ENCODE data around the gene MYG1.

Gene MYG1

GRCh38 chr12:53251477-53252348 is 47.8 kb upstream of the MYG1 start:
- Histone ChIP-seq H3K4me1 (ENCODE audit: control insufficient read depth, insufficient read depth, low read length) (peaks cover 4% of the 10 kb centered on the region; the same call in 1 of the 2 replicates), H3K9me3 (ENCODE audit: control insufficient read depth, insufficient read depth, low read depth, low read length) (no peaks in the 10 kb centered on the region), H3K4me3 (ENCODE audit: low read depth, low read length) (peak overlapping the region; percentile 91), H3K36me3 (ENCODE audit: control insufficient read depth in 2 of 2, insufficient read depth in 1 of 2, low read length in 2 of 2) (peaks cover 0 to 22% of the 10 kb centered on the region in 2 experiments; a peak in 1 of 3 replicates), H3K27ac (ENCODE audit: extremely low read depth, low read depth, low read length) (peak overlapping the region; percentile 61)
- ChIA-PET POLR2A (interaction anchor here (0.6 to 2.1 kb wide), 4 partner anchors 17 to 197 kb away, joined by 4 to 11 read pairs (median 6); partner anchors contain the start of gene ESPL1), CTCF (interaction anchor here (0.6 to 4.6 kb wide), 12 partner anchors 9 to 257 kb away, joined by 3 to 53 read pairs (median 3); partner anchors contain the start of gene ESPL1)
- TF ChIP-seq SCRT2 (tag by site-specific recombination; IDR thresholded peaks at IDR 0.05) (0 out of 2 replicates have a peak, but pooled peaks have one; percentile 17), ZFP69B (tag by site-specific recombination; IDR thresholded peaks at IDR 0.05) (peak; percentile 44; the same call in 1 of the 2 replicates), ZNF184 (tag by site-specific recombination; IDR thresholded peaks at IDR 0.05) (0 out of 2 replicates have a peak, but pooled peaks have one; percentile 21), YY2 (tag by site-specific recombination; IDR thresholded peaks at IDR 0.05) (peak; percentile 83), BCL11B (tag by site-specific recombination; IDR thresholded peaks at IDR 0.05; ENCODE audit: low read depth) (peak; percentile 72; the same call in 1 of the 2 replicates), ZSCAN16 (tag by site-specific recombination; IDR thresholded peaks at IDR 0.05) (no peak), ZBTB48 (tag by site-specific recombination; IDR thresholded peaks at IDR 0.05) (0 out of 2 replicates have a peak, but pooled peaks have one; percentile 30), ZNF341 (tag by site-specific recombination; IDR thresholded peaks at IDR 0.05; ENCODE audit: low read depth) (peak; percentile 34; the same call in 1 of the 2 replicates), ZNF600 (tag by site-specific recombination; IDR thresholded peaks at IDR 0.05) (peak; percentile 71), ZNF610 (tag by site-specific recombination; IDR thresholded peaks at IDR 0.05; ENCODE audit: borderline replicate concordance) (peak; percentile 73; the same call in 1 of the 2 replicates), GLIS1 (tag by site-specific recombination; IDR thresholded peaks at IDR 0.05) (peak; percentile 11; the same call in 1 of the 2 replicates), PATZ1 (tag by site-specific recombination; IDR thresholded peaks at IDR 0.05) (peak; percentile 78), ZBTB20 (tag by site-specific recombination; IDR thresholded peaks at IDR 0.05) (peak; percentile 79; the same call in 1 of the 2 replicates), ZNF704 (tag by site-specific recombination; IDR thresholded peaks at IDR 0.05) (no peak), ZEB2 (tag by site-specific recombination; IDR thresholded peaks at IDR 0.05) (0 out of 2 replicates have a peak, but pooled peaks have one; percentile 56), REST (tag by site-specific recombination; IDR thresholded peaks at IDR 0.05) (no peak), ZSCAN23 (tag by site-specific recombination; IDR thresholded peaks at IDR 0.05) (no peak), ZBTB26 (tag by site-specific recombination; optimal IDR thresholded peaks at IDR 0.05) (peak; percentile 60), ZNF521 (tag by site-specific recombination; IDR thresholded peaks at IDR 0.05) (no peak), ZNF280D (tag by site-specific recombination; IDR thresholded peaks at IDR 0.05) (no peak), SP3 (tag by site-specific recombination; IDR thresholded peaks at IDR 0.05) (peak; percentile 80; the same call in 1 of the 2 replicates), ZNF473 (tag by site-specific recombination; IDR thresholded peaks at IDR 0.05) (no peak), SP2 (tag by site-specific recombination; IDR thresholded peaks at IDR 0.05) (peak; percentile 78), ZNF629 (tag by site-specific recombination; IDR thresholded peaks at IDR 0.05) (peak; percentile 50; the same call in 1 of the 2 replicates), KLF9 (tag by site-specific recombination; IDR thresholded peaks at IDR 0.05; ENCODE audit: low read depth) (peak; percentile 89), BCL11A (tag by site-specific recombination; IDR thresholded peaks at IDR 0.05; ENCODE audit: low read depth) (0 out of 2 replicates have a peak, but pooled peaks have one; percentile 8)

All from HEK293 (cell line).